HG03378 (cell line): ENCODE data around the gene VGF.

Experiments used
- ATAC-seq: cut with Tn5 transposase; IDR thresholded peaks from one replicate; pipeline ENCODE4 v1.9.1; 2021; ENCODE audit warnings: mild to moderate bottlenecking, moderate library complexity; ENCODE audit not compliant: unreplicated experiment

The VGF gene

GRCh38 chr7:101166909-101167644, 1.7 kb upstream of the VGF start:
- no peak for ATAC-seq

GRCh38 chr7:101166648-101166908, 1.2 kb upstream of the VGF start:
- no peak for ATAC-seq

GRCh38 chr7:101165958-101166647, 734 bp upstream of the VGF start:
- ATAC-seq = no peak

GRCh38 chr7:101164071-101164840, 1.1 kb downstream of the VGF start:
- no peak for ATAC-seq

GRCh38 chr7:101163279-101164070, 1.9 kb downstream of the VGF start:
- no peak for ATAC-seq

GRCh38 chr7:101162551-101163278, 2.7 kb downstream of the VGF start:
- ATAC-seq = no peak

- ATAC-seq = no peak
Observed at GRCh38 chr7:101161692-101162471, 3.5 kb downstream of the VGF start.

GRCh38 chr7:101160910-101161309, 4.5 kb downstream of the VGF start:
- no peak for ATAC-seq

- ATAC-seq = no peak
Observed at GRCh38 chr7:101159696-101160674, 5.4 kb downstream of the VGF start.

- ATAC-seq = no peak
Observed at GRCh38 chr7:101156866-101157589, 8.3 kb downstream of the VGF start.

- no peak for ATAC-seq
Observed at GRCh38 chr7:101156277-101156676, 9.1 kb downstream of the VGF start.

- ATAC-seq = no peak
Observed at GRCh38 chr7:101155303-101155702, 10.1 kb downstream of the VGF start.

GRCh38 chr7:101154693-101155102, 10.7 kb downstream of the VGF start:
- ATAC-seq = no peak

GRCh38 chr7:101153969-101154692, 11.2 kb downstream of the VGF start, which contains the start of gene AP1S1:
Gene AP1S1, plus strand, starts transcription at chr7:101154476. Its CDS starts 39 bp downstream, at chr7:101154515.
- ATAC-seq = peak; percentile 65

GRCh38 chr7:101151908-101152651, 13.3 kb downstream of the VGF start:
- ATAC-seq = no peak

- ATAC-seq = no peak
Observed at GRCh38 chr7:101140746-101141382, 24.5 kb downstream of the VGF start.
